SK-N-SH (cell line): ENCODE data around the gene TSGA10. TPM values are rescaled to one million over a fixed set of nuclear protein-coding genes. Genes with fewer than 3 reads are reported as not detected.

Source experiments
- CTCF ChIA-PET: fragments of 300-600, 350-600 bp; formaldehyde crosslinking; extraction: SDS; loops from one replicate; lab custom pipeline; 2021; lab: Yijun Ruan, JAX
- POLR2A ChIA-PET: fragments of 350-600 bp; sonication (Branson Sonifier 250); formaldehyde crosslinking; extraction: SDS; loops from one replicate; lab custom pipeline; 2020; ENCODE audit warnings: antibody characterized with exemption, inconsistent platforms; lab: Yijun Ruan, JAX
- DNase-seq: peaks from one replicate; pipeline ENCODE4 v3.0.0; 2012
- H2AFZ ChIP-seq: fragments of 200-600 bp; sonication (generic); 2 replicates; pipeline ENCODE4 v1.8.1; 2016; ENCODE audit warnings: antibody characterized with exemption, mild to moderate bottlenecking, low read depth
- H3F3A ChIP-seq: fragments of 200-600 bp; sonication (generic); replicated peaks from 2 replicates; pipeline ENCODE3; 2016; ENCODE audit warnings: antibody characterized with exemption, mild to moderate bottlenecking; ENCODE audit not compliant: insufficient read depth
- H3K27ac ChIP-seq, 2 experiments: fragments of 200-500 bp in 1 of 2; fragments of 200-600 bp in 1 of 2; sonication (Bioruptor generic) in 1 of 2; sonication (generic), shearing (Covaris generic) in 1 of 2; 2 replicates each; pipeline versions ENCODE4 v1.5.1 to v1.6.1; 2014 to 2016; ENCODE audit warnings: low read depth in 2 of 2, inconsistent platforms in 1 of 2, low read length in 1 of 2, mild to moderate bottlenecking in 1 of 2, mixed read lengths in 1 of 2
- H3K27me3 ChIP-seq: fragments of 200-600 bp; sonication (generic), shearing (Covaris generic); 2 replicates; pipeline ENCODE4 v1.6.1; 2016; ENCODE audit warnings: mixed run types; ENCODE audit not compliant: insufficient read depth
- H3K36me3 ChIP-seq, 2 experiments: fragments of 200-500 bp in 1 of 2; fragments of 200-600 bp in 1 of 2; sonication (Bioruptor generic) in 1 of 2; sonication (generic) in 1 of 2; replicated peaks in 1 of 2; 2 replicates each; pipeline versions ENCODE3 to v1.5.1; 2014 to 2016; ENCODE audit warnings: low read length in 1 of 2, mild to moderate bottlenecking in 1 of 2; ENCODE audit not compliant: insufficient read depth in 2 of 2, control insufficient read depth in 1 of 2
- H3K4me1 ChIP-seq, 2 experiments: fragments of 200-500 bp in 1 of 2; fragments of 200-600 bp in 1 of 2; sonication (Bioruptor generic) in 1 of 2; sonication (generic), shearing (Covaris generic) in 1 of 2; 2 replicates each; pipeline versions ENCODE4 v1.5.1 to v1.6.1; 2014 to 2016; ENCODE audit warnings: low read depth in 1 of 2, low read length in 1 of 2, mixed run types in 1 of 2; ENCODE audit not compliant: insufficient read depth in 2 of 2, control insufficient read depth in 1 of 2
- H3K4me2 ChIP-seq: fragments of 200-600 bp; sonication (generic), shearing (Covaris generic); 2 replicates; pipeline ENCODE4 v1.6.1; 2017; ENCODE audit warnings: mixed run types
- H3K4me3 ChIP-seq, 2 experiments: fragments of 200-500 bp in 1 of 2; fragments of 200-600 bp in 1 of 2; sonication (Bioruptor generic) in 1 of 2; sonication (generic), shearing (Covaris generic) in 1 of 2; 2 replicates each; pipeline versions ENCODE4 v1.5.1 to v1.8.1; 2014 to 2016; ENCODE audit warnings: low read depth in 2 of 2, inconsistent platforms in 1 of 2, low read length in 1 of 2, mild to moderate bottlenecking in 1 of 2, mixed read lengths in 1 of 2, moderate library complexity in 1 of 2
- H3K79me2 ChIP-seq: fragments of 200-600 bp; sonication (generic); 2 replicates; pipeline ENCODE4 v1.8.1; 2017; ENCODE audit warnings: mild to moderate bottlenecking; ENCODE audit not compliant: insufficient read depth
- H3K9ac ChIP-seq: fragments of 200-600 bp; sonication (generic); 2 replicates; pipeline ENCODE4 v1.6.1; 2017; ENCODE audit warnings: mixed run types
- H3K9me2 ChIP-seq: fragments of 200-600 bp; sonication (generic); 2 replicates; pipeline ENCODE4 v1.6.1; 2017; ENCODE audit warnings: mixed run types
- H3K9me3 ChIP-seq: fragments of 200-600 bp; sonication (generic); 2 replicates; pipeline ENCODE4 v1.6.1; 2017; ENCODE audit warnings: mixed run types, mild to moderate bottlenecking, moderate library complexity
- H4K20me1 ChIP-seq: fragments of 200-600 bp; sonication (generic); 2 replicates; pipeline ENCODE4 v1.6.1; 2017; ENCODE audit warnings: mild to moderate bottlenecking, mixed run types; ENCODE audit not compliant: insufficient read depth
- CTCF ChIP-seq: fragments of 200-600 bp; sonication (generic); IDR thresholded peaks from 2 replicates; pipeline ENCODE4 v1.6.1; 2017; ENCODE audit warnings: antibody characterized with exemption, mild to moderate bottlenecking, moderate library complexity
- EZH2phosphoT487 ChIP-seq: fragments of 200-600 bp; sonication (generic); IDR thresholded peaks from 2 replicates; pipeline ENCODE4 v1.6.1; 2017; ENCODE audit warnings: low read depth, mixed run types, mild to moderate bottlenecking, antibody characterized with exemption, moderate library complexity, borderline replicate concordance
- GABPA ChIP-seq: IDR thresholded peaks from 2 replicates; pipeline ENCODE4 v1.4.0; 2012; ENCODE audit warnings: low read depth, mild to moderate bottlenecking
- GATA2 ChIP-seq: sonication (generic); formaldehyde crosslinking; IDR thresholded peaks from 2 replicates; pipeline ENCODE4 v1.5.0; 2020; ENCODE audit warnings: mild to moderate bottlenecking, missing genetic modification reagents
- JUND ChIP-seq: IDR thresholded peaks from 2 replicates; pipeline ENCODE4 v1.4.0; 2012
- MAX ChIP-seq: IDR thresholded peaks from 2 replicates; pipeline ENCODE4 v1.4.0; 2012; ENCODE audit warnings: low read depth
- MEF2A ChIP-seq: IDR thresholded peaks from 2 replicates; pipeline ENCODE4 v1.4.0; 2012; ENCODE audit warnings: low read depth, borderline replicate concordance
- NRF1 ChIP-seq: IDR thresholded peaks from 2 replicates; pipeline ENCODE4 v1.6.1; 2012; ENCODE audit warnings: low read depth, mild to moderate bottlenecking, low read length
- PBX3 ChIP-seq: IDR thresholded peaks from 2 replicates; pipeline ENCODE4; 2012
- RFX5 ChIP-seq: IDR thresholded peaks from 2 replicates; pipeline ENCODE4 v1.6.1; 2012; ENCODE audit warnings: mild to moderate bottlenecking, improper control_type of control experiment, low read length
- SIN3A ChIP-seq: IDR thresholded peaks from 2 replicates; pipeline ENCODE4 v1.6.1; 2012; ENCODE audit warnings: low read depth, mild to moderate bottlenecking, low read length, moderate library complexity, borderline replicate concordance
- SMC3 ChIP-seq: IDR thresholded peaks from 2 replicates; pipeline ENCODE4 v1.6.1; 2012; ENCODE audit warnings: low read depth, low read length, improper control_type of control experiment
- TEAD4 ChIP-seq: IDR thresholded peaks from 2 replicates; pipeline ENCODE4 v1.4.0; 2012; ENCODE audit warnings: mild to moderate bottlenecking, borderline replicate concordance; ENCODE audit not compliant: insufficient read depth
- YY1 ChIP-seq: IDR thresholded peaks from 2 replicates; pipeline ENCODE4 v1.4.0; 2012; ENCODE audit warnings: low read depth, mild to moderate bottlenecking
- WGBS: methylation state at CpG from one replicate; pipeline ENCODE4 v1.1.6; 2017; ENCODE audit warnings: low lambda C conversion rate; 5-methylcytosine and 5-hydroxymethylcytosine counted together
- polyA plus RNA-seq, 3 experiments: library from polyadenylated mRNA; depleted of rRNA; stranded (reverse); fragments of >200 nt; gene quantifications; 2 replicates each; pipeline ENCODE4 v1.2.3, GENCODE V29; 2012
- small RNA-seq, 7 experiments: library from RNA; depleted of rRNA; stranded (forward); fragments of <200 nt; gene quantifications; one replicate each; pipeline ENCODE3, GENCODE V24; 2012
- TF ChIP-seq, protein P1 (sequence below): fragments of 150-350 bp; IDR thresholded peaks from 2 replicates; pipeline ENCODE4 v1.6.1; 2016; ENCODE audit warnings: mild to moderate bottlenecking, low read depth, low read length

The TSGA10 gene
- polyA plus RNA-seq, 1 of the 3 experiments (the other 2 are of a cell fraction) = 1.8 TPM

- no peak overlapping the region for H3K4me3 ChIP-seq
- no peaks in the 10 kb centered on the region for H3K79me2 ChIP-seq
- H3K27ac ChIP-seq = no peak overlapping the region
- H3K9me3 ChIP-seq = no peaks in the 10 kb centered on the region
- H4K20me1 ChIP-seq = no peaks in the 10 kb centered on the region
- TF ChIP-seq SMC3 (no peak), YY1 (no peak), SIN3A (no peak), JUND (no peak), TEAD4 (no peak), GABPA (no peak), CTCF (no peak), GATA2 (CRISPR knock-in tag) (no peak), MAX (no peak), RFX5 (no peak), NRF1 (no peak), EZH2phosphoT487 (no peak), MEF2A (no peak), PBX3 (no peak)
- TF ChIP-seq, protein P1, sequence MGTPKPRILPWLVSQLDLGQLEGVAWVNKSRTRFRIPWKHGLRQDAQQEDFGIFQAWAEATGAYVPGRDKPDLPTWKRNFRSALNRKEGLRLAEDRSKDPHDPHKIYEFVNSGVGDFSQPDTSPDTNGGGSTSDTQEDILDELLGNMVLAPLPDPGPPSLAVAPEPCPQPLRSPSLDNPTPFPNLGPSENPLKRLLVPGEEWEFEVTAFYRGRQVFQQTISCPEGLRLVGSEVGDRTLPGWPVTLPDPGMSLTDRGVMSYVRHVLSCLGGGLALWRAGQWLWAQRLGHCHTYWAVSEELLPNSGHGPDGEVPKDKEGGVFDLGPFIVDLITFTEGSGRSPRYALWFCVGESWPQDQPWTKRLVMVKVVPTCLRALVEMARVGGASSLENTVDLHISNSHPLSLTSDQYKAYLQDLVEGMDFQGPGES = no peak
- CTCF ChIA-PET = interaction anchor here (0.9 kb wide), 1 partner anchor 12 kb away, joined by 3 read pairs; the partner anchor contains the start of gene CRACDL
- POLR2A ChIA-PET = no interaction called here
- no peak overlapping the region for H3K4me2 ChIP-seq
- no peak for DNase-seq
- no peak overlapping the region for H2AFZ ChIP-seq
- H3K27me3 ChIP-seq = no peaks in the 10 kb centered on the region
- no peaks in the 10 kb centered on the region for H3F3A ChIP-seq
- H3K9ac ChIP-seq = no peak overlapping the region
- peaks cover 0 to 11% of the 10 kb centered on the region in 2 experiments; a peak in 1 of 4 replicates for H3K4me1 ChIP-seq
- H3K36me3 ChIP-seq = no peaks in the 10 kb centered on the region
- 64% methylated on average over 8 of the region's 8 CpGs for WGBS
- no peaks in the 10 kb centered on the region for H3K9me2 ChIP-seq
These were observed 207.2 kb downstream of the TSGA10 start for GRCh38 chr2:98947554-98947953.

Small RNAs within 50 kb of the gene (small RNA-seq; reads per million reads assigned to genes)
- 0 reads per million in 7 experiments for gene AC092587.1

Other genes with a start within 250 kb of the TSGA10 start
- not detected in 2 replicates for gene CRACDL, start 218.7 kb downstream of the TSGA10 start, polyA plus RNA-seq (2012; rRNA removed)
- 0.25 and 0.41 TPM in 2 replicates for gene C2orf15, start 13.2 kb downstream of the TSGA10 start, polyA plus RNA-seq (2012; rRNA removed)
- gene LIPT1, start within 50 bp of the TSGA10 start, polyA plus RNA-seq (2012; rRNA removed) = 5.4 and 8.7 TPM in 2 replicates
- 11.8 and 15.7 TPM in 2 replicates for gene MITD1, start 26.1 kb upstream of the TSGA10 start, polyA plus RNA-seq (2012; rRNA removed)
- gene MRPL30, start 26.2 kb upstream of the TSGA10 start, polyA plus RNA-seq (2012; rRNA removed) = 14.9 and 18.4 TPM in 2 replicates
- gene LYG2, start 100.7 kb upstream of the TSGA10 start, polyA plus RNA-seq (2012; rRNA removed) = not detected in 2 replicates
- gene LYG1, start 146.3 kb upstream of the TSGA10 start, polyA plus RNA-seq (2012; rRNA removed) = 1.2 and 1.4 TPM in 2 replicates
- gene TXNDC9, start 181.4 kb upstream of the TSGA10 start, polyA plus RNA-seq (2012; rRNA removed) = 19.1 and 24.5 TPM in 2 replicates
- 8.7 and 9.8 TPM in 2 replicates for gene EIF5B, start 182.4 kb upstream of the TSGA10 start, polyA plus RNA-seq (2012; rRNA removed)